ENCODE measurements around the gene CACNG4.

Gene CACNG4

DNA sequence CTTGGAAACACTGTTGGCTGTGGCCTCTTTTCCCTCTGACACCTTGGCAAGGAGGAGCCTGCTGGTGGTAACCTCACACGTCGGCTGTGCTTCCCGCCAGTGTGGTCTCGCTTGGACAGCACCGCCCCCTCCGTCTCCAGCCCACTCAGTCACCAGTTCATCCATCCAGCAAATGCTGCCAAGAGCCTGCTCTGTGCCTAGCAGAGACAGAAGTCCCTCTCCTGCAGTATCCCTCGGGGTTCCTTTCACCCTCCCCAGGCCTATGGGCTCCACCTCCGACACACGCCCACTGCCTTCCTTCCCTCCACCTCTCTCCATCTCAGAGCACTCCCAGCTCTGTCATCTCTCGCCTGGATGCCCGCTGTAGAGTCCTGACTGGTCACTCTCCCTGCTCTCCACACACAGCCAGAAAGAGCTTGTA lies 12.3 kb downstream of the CACNG4 start:
- no peak overlapping the region for H3K9ac ChIP-seq
- H3K36me3 ChIP-seq (ENCODE audit: control insufficient read depth, insufficient read depth, low read length) = no peaks in the 10 kb centered on the region
- no peaks in the 10 kb centered on the region for H3K4me1 ChIP-seq
- no peak overlapping the region for H2AFZ ChIP-seq
- no peak overlapping the region for H3K4me2 ChIP-seq (ENCODE audit: low read length)
- no peak overlapping the region for H3K4me3 ChIP-seq (ENCODE audit: low read depth, low read length)
- no peaks in the 10 kb centered on the region for H3K9me3 ChIP-seq (ENCODE audit: control insufficient read depth, low read length)
- peaks cover 3% of the 10 kb centered on the region for H3K27me3 ChIP-seq (ENCODE audit: control insufficient read depth, insufficient read depth, low read length)
- TF ChIP-seq, protein P1, sequence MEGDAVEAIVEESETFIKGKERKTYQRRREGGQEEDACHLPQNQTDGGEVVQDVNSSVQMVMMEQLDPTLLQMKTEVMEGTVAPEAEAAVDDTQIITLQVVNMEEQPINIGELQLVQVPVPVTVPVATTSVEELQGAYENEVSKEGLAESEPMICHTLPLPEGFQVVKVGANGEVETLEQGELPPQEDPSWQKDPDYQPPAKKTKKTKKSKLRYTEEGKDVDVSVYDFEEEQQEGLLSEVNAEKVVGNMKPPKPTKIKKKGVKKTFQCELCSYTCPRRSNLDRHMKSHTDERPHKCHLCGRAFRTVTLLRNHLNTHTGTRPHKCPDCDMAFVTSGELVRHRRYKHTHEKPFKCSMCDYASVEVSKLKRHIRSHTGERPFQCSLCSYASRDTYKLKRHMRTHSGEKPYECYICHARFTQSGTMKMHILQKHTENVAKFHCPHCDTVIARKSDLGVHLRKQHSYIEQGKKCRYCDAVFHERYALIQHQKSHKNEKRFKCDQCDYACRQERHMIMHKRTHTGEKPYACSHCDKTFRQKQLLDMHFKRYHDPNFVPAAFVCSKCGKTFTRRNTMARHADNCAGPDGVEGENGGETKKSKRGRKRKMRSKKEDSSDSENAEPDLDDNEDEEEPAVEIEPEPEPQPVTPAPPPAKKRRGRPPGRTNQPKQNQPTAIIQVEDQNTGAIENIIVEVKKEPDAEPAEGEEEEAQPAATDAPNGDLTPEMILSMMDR (IDR thresholded peaks at IDR 0.05) = no peak
- no peaks in the 10 kb centered on the region for H3K79me2 ChIP-seq
- H3K27ac ChIP-seq = no peak overlapping the region

GRCh38 chr17:66978514-66979061 lies 14.1 kb downstream of the CACNG4 start:
- TF ChIP-seq, protein P1 (IDR thresholded peaks at IDR 0.05) = no peak
- H3K9ac ChIP-seq = no peak overlapping the region

DNA sequence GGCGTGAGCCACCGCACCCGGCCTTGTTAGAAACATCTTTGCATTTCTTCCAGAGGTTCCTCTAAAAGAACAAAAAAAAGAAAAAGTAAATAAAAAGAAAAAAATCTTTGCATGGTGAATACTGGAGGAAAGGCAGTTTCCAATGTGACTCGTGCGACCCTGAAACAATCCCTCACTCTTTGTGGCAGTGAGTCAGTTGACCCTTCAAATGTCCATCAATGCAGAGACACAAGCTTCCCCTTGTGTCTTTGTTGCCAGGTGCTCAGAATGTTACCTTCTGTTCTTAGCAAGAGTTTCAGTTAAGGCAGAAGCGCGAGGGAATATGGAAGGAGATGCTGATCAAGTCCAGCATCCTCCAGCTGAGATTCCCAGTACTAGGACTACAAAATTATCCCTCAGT lies 16.4 kb downstream of the CACNG4 start:
- no peaks in the 10 kb centered on the region for H3K79me2 ChIP-seq
- H3K9me3 ChIP-seq (ENCODE audit: control insufficient read depth, low read length) = no peaks in the 10 kb centered on the region
- H3K27me3 ChIP-seq (ENCODE audit: control insufficient read depth, insufficient read depth, low read length) = peaks cover 3% of the 10 kb centered on the region
- H2AFZ ChIP-seq = no peak overlapping the region
- H3K4me2 ChIP-seq (ENCODE audit: low read length) = no peak overlapping the region
- H3K27ac ChIP-seq = no peak overlapping the region
- TF ChIP-seq, protein P1 (IDR thresholded peaks at IDR 0.05) = no peak
- no peaks in the 10 kb centered on the region for H3K4me1 ChIP-seq
- H3K36me3 ChIP-seq (ENCODE audit: control insufficient read depth, insufficient read depth, low read length) = no peaks in the 10 kb centered on the region
- no peak overlapping the region for H3K4me3 ChIP-seq (ENCODE audit: low read depth, low read length)
- H3K9ac ChIP-seq = no peak overlapping the region

More at GRCh38 chr17:66978514-66979061, 14.1 kb downstream of the CACNG4 start:
- H2AFZ ChIP-seq = no peak overlapping the region
- no peak overlapping the region for H3K4me3 ChIP-seq (ENCODE audit: low read depth, low read length)
- no peaks in the 10 kb centered on the region for H3K9me3 ChIP-seq (ENCODE audit: control insufficient read depth, low read length)
- no peaks in the 10 kb centered on the region for H3K36me3 ChIP-seq (ENCODE audit: control insufficient read depth, insufficient read depth, low read length)
- no peaks in the 10 kb centered on the region for H3K4me1 ChIP-seq
- no peak overlapping the region for H3K4me2 ChIP-seq (ENCODE audit: low read length)
- no peak overlapping the region for H3K27ac ChIP-seq
- H3K27me3 ChIP-seq (ENCODE audit: control insufficient read depth, insufficient read depth, low read length) = peaks cover 3% of the 10 kb centered on the region
- no peaks in the 10 kb centered on the region for H3K79me2 ChIP-seq

DNA sequence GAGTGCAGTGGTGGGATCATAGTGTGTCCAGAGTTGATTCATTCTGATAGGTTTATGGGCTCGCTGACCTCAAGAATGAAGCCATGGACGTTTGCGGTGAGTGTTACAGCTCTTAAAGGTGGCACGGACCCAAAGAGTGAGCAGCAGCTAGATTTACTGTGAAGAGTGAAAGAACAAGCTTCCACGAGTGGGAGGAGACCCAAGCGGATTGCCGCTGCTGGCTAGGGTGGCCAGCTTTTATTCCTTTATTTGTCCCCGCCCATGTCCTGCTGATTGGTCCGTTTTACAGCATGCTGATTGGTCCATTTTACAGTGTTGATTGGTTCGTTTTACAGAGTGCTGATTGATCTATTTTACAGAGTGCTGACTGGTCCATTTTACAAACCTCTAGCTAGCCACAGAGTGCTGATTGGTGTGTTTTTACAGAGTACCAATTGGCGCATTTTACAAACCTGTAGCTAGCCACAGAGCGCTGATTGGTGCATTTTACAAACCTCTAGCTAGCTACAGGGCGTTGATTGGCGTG lies 17.5 kb downstream of the CACNG4 start:
- Histone ChIP-seq H3K79me2 (no peaks in the 10 kb centered on the region), H3K4me3 (ENCODE audit: low read depth, low read length) (no peak overlapping the region), H3K27me3 (ENCODE audit: control insufficient read depth, insufficient read depth, low read length) (peaks cover 3% of the 10 kb centered on the region), H3K36me3 (ENCODE audit: control insufficient read depth, insufficient read depth, low read length) (no peaks in the 10 kb centered on the region), H3K9me3 (ENCODE audit: control insufficient read depth, low read length) (no peaks in the 10 kb centered on the region), H2AFZ (no peak overlapping the region), H3K9ac (no peak overlapping the region), H3K27ac (no peak overlapping the region), H3K4me1 (no peaks in the 10 kb centered on the region), H3K4me2 (ENCODE audit: low read length) (no peak overlapping the region)
- TF ChIP-seq, protein P1 (IDR thresholded peaks at IDR 0.05) = no peak

GRCh38 chr17:66983414-66984021 lies 19.0 kb downstream of the CACNG4 start:
- TF ChIP-seq, protein P1 (IDR thresholded peaks at IDR 0.05) = no peak
- Histone ChIP-seq H3K4me2 (ENCODE audit: low read length) (no peak overlapping the region), H3K27ac (no peak overlapping the region), H3K36me3 (ENCODE audit: control insufficient read depth, insufficient read depth, low read length) (no peaks in the 10 kb centered on the region), H2AFZ (no peak overlapping the region), H3K4me3 (ENCODE audit: low read depth, low read length) (no peak overlapping the region), H3K27me3 (ENCODE audit: control insufficient read depth, insufficient read depth, low read length) (no peaks in the 10 kb centered on the region), H3K9me3 (ENCODE audit: control insufficient read depth, low read length) (no peaks in the 10 kb centered on the region), H3K4me1 (no peaks in the 10 kb centered on the region), H3K79me2 (no peaks in the 10 kb centered on the region), H3K9ac (no peak overlapping the region)

Measured in parathyroid adenoma (tissue), 2 donors.